ENCODE results near the gene TIMM22.

- TF ChIP-seq GATA2 (IDR thresholded peaks at IDR 0.05; ENCODE audit: low read depth, low read length), result no peak
- TF ChIP-seq GATA3 (IDR thresholded peaks at IDR 0.05; ENCODE audit: low read depth, low read length), result no peak
Measured at GRCh38 chr17:1043601-1044251, 46.8 kb downstream of the TIMM22 start.
